GM18873 (cell line): ENCODE measurements around the gene IL20RB.
"Not testable (repeated sequence)": the region's sequence is repeated elsewhere in the genome, so short reads cannot be mapped to it uniquely, and the experiment has no call there.

Experiments
- ATAC-seq: cut with Tn5 transposase; IDR thresholded peaks from one replicate; pipeline ENCODE4 v1.9.1; 2021; ENCODE audit warnings: mild to moderate bottlenecking, moderate library complexity, moderate number of reproducible peaks; ENCODE audit not compliant: unreplicated experiment, low FRiP score

IL20RB gene

GRCh38 chr3:136982033-136982432, 24.2 kb downstream of the IL20RB start:
- ATAC-seq, result no peak

GRCh38 chr3:136982520-136983138, 24.8 kb downstream of the IL20RB start:
- no peak for ATAC-seq

- no peak for ATAC-seq
Observed at GRCh38 chr3:136984837-136985236, 27.1 kb downstream of the IL20RB start.

- not testable (repeated sequence) for ATAC-seq
Observed at GRCh38 chr3:136987398-136987980, 29.7 kb downstream of the IL20RB start.

GRCh38 chr3:136988651-136989050, 30.9 kb downstream of the IL20RB start:
- no peak for ATAC-seq

GRCh38 chr3:136989781-136990524, 32.2 kb downstream of the IL20RB start:
- no peak for ATAC-seq

- no peak for ATAC-seq
Observed at GRCh38 chr3:136990826-136991225, 33.0 kb downstream of the IL20RB start.

GRCh38 chr3:136992115-136992514, 34.3 kb downstream of the IL20RB start:
- ATAC-seq, result no peak

- no peak for ATAC-seq
Observed at GRCh38 chr3:136994772-136995516, 37.2 kb downstream of the IL20RB start.

GRCh38 chr3:136995652-136996051, 37.9 kb downstream of the IL20RB start:
- ATAC-seq, result no peak

GRCh38 chr3:137000039-137000438, 42.3 kb downstream of the IL20RB start:
- ATAC-seq, result no peak

GRCh38 chr3:137007376-137007775, 49.6 kb downstream of the IL20RB start:
- not testable (repeated sequence) for ATAC-seq

GRCh38 chr3:137008131-137008530, 50.3 kb downstream of the IL20RB start:
- no peak for ATAC-seq

- ATAC-seq, result no peak
Observed at GRCh38 chr3:137008976-137009375, 51.2 kb downstream of the IL20RB start.

GRCh38 chr3:137010137-137010536, 52.4 kb downstream of the IL20RB start:
- ATAC-seq, result no peak

- no peak for ATAC-seq
Observed at GRCh38 chr3:137011153-137011552, 53.4 kb downstream of the IL20RB start.

- no peak for ATAC-seq
Observed at GRCh38 chr3:137012097-137012501, 54.3 kb downstream of the IL20RB start.

GRCh38 chr3:137013951-137014688, 56.3 kb downstream of the IL20RB start:
- ATAC-seq, result peak; percentile 53

- ATAC-seq, result not testable (repeated sequence)
Observed at GRCh38 chr3:137017316-137017715, 59.5 kb downstream of the IL20RB start.

- no peak for ATAC-seq
Observed at GRCh38 chr3:137020315-137020714, 62.5 kb downstream of the IL20RB start.
